Panc1 (cell line): ENCODE data around the gene RPL36. TPM values are rescaled to one million over a fixed set of nuclear protein-coding genes. Genes with fewer than 3 reads are reported as not detected.

ENCODE experiments used
- ATAC-seq: fragments of 200-7000 bp; cut with Tn5 transposase; 2 replicates; pipeline ENCODE4 v1.9.1; 2020; ENCODE audit warnings: mild to moderate bottlenecking, moderate library complexity
- BruUV-seq: library from RNA; stranded (reverse); fragments of 400-500 nt; replicated peaks from 2 replicates; lab custom pipeline; 2021; lab: Mats Ljungman, UMichigan
- CTCF ChIA-PET: fragments of 300-600 bp; sonication (Branson Sonifier 250); formaldehyde crosslinking; loops from one replicate; lab custom pipeline; 2022; ENCODE audit warnings: antibody characterized with exemption; lab: Charles Lee
- POLR2A ChIA-PET: fragments of 300-600 bp; sonication (Branson Sonifier 250); formaldehyde crosslinking; loops from one replicate; lab custom pipeline; 2022; ENCODE audit warnings: antibody characterized with exemption; lab: Charles Lee
- DNase-seq: peaks from one replicate; pipeline ENCODE4 v3.0.0-alpha.2; 2010; ENCODE audit warnings: low read depth, low spot score
- H3K27ac ChIP-seq: 2 replicates; pipeline ENCODE4 v1.5.1; 2011; ENCODE audit warnings: mild to moderate bottlenecking, low read length, inconsistent platforms
- H3K27me3 ChIP-seq: fragments of 200-500 bp; sonication (Bioruptor generic); 2 replicates; pipeline ENCODE4 v1.6.0; 2014; ENCODE audit warnings: low read length, inconsistent platforms; ENCODE audit not compliant: control insufficient read depth, insufficient read depth
- H3K36me3 ChIP-seq: fragments of 200-500 bp; sonication (Bioruptor generic); 2 replicates; pipeline ENCODE4 v1.5.1; 2014; ENCODE audit warnings: inconsistent platforms, mild to moderate bottlenecking, low read length, moderate library complexity; ENCODE audit not compliant: control insufficient read depth, insufficient read depth
- H3K4me1 ChIP-seq: 2 replicates; pipeline ENCODE4 v1.5.1; 2011; ENCODE audit warnings: inconsistent platforms, mild to moderate bottlenecking, low read length, moderate library complexity; ENCODE audit not compliant: control insufficient read depth, insufficient read depth
- H3K4me3 ChIP-seq, 2 experiments: 2 replicates each; pipeline ENCODE4 v1.5.1; 2011 to 2012; ENCODE audit warnings: low read depth in 2 of 2, low read length in 2 of 2, mild to moderate bottlenecking in 2 of 2, inconsistent platforms in 1 of 2, moderate library complexity in 1 of 2
- H3K9me3 ChIP-seq: fragments of 200-500 bp; sonication (Bioruptor generic); 2 replicates; pipeline ENCODE4 v1.5.1; 2014; ENCODE audit warnings: low read depth, mild to moderate bottlenecking, inconsistent platforms, low read length, moderate library complexity; ENCODE audit not compliant: control insufficient read depth, insufficient read depth
- POLR2AphosphoS5 ChIP-seq: IDR thresholded peaks from 2 replicates; pipeline ENCODE4 v1.6.1; 2012; ENCODE audit warnings: mild to moderate bottlenecking, low read depth, low read length, moderate library complexity
- SIN3A ChIP-seq: IDR thresholded peaks from 2 replicates; pipeline ENCODE4 v1.6.1; 2012; ENCODE audit warnings: low read depth, mild to moderate bottlenecking, low read length, moderate library complexity, borderline replicate concordance; ENCODE audit not compliant: insufficient read depth
- TCF7L2 ChIP-seq: IDR thresholded peaks from 2 replicates; pipeline ENCODE4 v1.6.1; 2011; ENCODE audit warnings: mild to moderate bottlenecking, low read depth, low read length, inconsistent platforms
- in situ Hi-C: cut with HindIII; loops from 2 replicates; pipeline ENCODE4 v1.10.0; 2016; ENCODE audit warnings: low sequenced_read_pairs, low pct_unique_long_range_greater_than_20kb
- intact Hi-C: fragments of 100-400 bp; cut with micrococcal nuclease; formaldehyde crosslinking; loops from one replicate; pipeline ENCODE4 v1.10.0; 2022; ENCODE audit not compliant: unreplicated experiment
- total RNA-seq: library from RNA; stranded (reverse); gene quantifications from one replicate; pipeline ENCODE4 v1.2.1, GENCODE V29; 2021; ENCODE audit not compliant: unreplicated experiment
- TF ChIP-seq, protein P1 (sequence below), 2 experiments: IDR thresholded peaks; 2 replicates each; pipeline ENCODE4 v1.6.1; 2011 to 2012; ENCODE audit warnings: low read depth in 2 of 2, control low read depth in 1 of 2, low read length in 1 of 2, mild to moderate bottlenecking in 1 of 2, moderate library complexity in 1 of 2; ENCODE audit not compliant: insufficient read depth in 1 of 2
- TF ChIP-seq, protein P2 (sequence below): fragments of 450-650 bp; IDR thresholded peaks from 2 replicates; pipeline ENCODE4 v1.5.1; 2017; ENCODE audit warnings: mild to moderate bottlenecking

Gene RPL36
- total RNA-seq, 1 experiment from 2014 or later = 465 TPM

DNA sequence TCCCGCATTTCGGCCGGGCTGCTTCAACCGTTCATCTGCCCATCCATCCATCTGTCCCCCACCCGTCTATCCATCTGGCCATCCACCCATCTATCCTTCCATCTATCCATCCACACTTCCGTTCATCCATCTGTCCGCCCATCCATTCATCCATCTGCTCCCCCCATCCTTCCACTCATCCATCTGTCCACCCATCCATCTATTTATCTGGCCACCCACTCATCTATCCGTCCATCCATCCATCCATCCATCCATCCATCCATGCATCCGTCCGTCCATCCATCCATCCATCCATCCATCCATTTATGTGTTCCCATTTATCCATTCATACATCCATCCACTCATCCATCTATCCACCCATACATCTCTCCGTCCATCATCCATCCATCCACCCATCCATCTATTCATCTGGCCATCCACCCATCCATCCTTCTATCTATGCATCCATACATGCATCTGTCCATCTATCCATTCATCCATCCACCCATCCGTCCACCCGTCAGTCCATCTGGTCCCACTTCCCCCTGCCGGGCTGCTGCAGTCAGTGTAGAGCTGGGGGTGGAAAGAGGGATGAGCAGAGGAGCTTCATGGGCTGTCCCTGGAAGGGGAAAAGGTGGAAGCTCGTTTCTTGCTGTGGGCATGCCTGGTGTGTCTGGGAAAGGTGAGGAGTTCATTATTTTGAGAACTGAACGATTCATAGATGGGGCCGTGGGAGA lies 8.5 kb upstream of the RPL36 start:
- no peak overlapping the region for H3K27ac ChIP-seq
- CTCF ChIA-PET = no interaction called here

DNA sequence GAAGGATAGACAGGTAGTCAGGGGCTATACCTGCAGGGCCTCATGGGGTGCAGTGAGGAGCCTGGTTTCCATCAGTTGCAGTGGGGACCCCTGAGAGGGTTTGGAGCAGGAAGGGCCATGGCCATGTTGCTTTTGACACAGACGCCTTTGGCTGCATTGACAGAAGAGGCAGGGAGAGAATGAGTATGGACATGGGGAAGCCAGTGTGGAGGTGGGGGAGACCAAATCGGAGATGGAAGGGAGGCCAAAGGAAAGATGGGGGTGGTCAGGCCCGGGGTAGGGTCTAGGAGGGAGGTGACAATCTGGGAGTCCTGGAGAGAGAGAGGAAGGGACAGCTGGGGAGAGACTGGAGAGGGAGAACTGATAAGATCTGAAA lies 8.0 kb upstream of the RPL36 start:
- Histone ChIP-seq H3K4me3 (no peak overlapping the region), H3K27ac (no peak overlapping the region), H3K27me3 (no peaks in the 10 kb centered on the region), H3K4me1 (no peaks in the 10 kb centered on the region), H3K36me3 (peaks cover 5% of the 10 kb centered on the region; the same call in 1 of the 2 replicates), H3K9me3 (no peaks in the 10 kb centered on the region)
- no TSS peak for BruUV-seq
- intact Hi-C loops = no loop called here
- POLR2A ChIA-PET = no interaction called here
- in situ Hi-C loops = no loop called here
- TF ChIP-seq TCF7L2 = no peak
- TF ChIP-seq, protein P1, sequence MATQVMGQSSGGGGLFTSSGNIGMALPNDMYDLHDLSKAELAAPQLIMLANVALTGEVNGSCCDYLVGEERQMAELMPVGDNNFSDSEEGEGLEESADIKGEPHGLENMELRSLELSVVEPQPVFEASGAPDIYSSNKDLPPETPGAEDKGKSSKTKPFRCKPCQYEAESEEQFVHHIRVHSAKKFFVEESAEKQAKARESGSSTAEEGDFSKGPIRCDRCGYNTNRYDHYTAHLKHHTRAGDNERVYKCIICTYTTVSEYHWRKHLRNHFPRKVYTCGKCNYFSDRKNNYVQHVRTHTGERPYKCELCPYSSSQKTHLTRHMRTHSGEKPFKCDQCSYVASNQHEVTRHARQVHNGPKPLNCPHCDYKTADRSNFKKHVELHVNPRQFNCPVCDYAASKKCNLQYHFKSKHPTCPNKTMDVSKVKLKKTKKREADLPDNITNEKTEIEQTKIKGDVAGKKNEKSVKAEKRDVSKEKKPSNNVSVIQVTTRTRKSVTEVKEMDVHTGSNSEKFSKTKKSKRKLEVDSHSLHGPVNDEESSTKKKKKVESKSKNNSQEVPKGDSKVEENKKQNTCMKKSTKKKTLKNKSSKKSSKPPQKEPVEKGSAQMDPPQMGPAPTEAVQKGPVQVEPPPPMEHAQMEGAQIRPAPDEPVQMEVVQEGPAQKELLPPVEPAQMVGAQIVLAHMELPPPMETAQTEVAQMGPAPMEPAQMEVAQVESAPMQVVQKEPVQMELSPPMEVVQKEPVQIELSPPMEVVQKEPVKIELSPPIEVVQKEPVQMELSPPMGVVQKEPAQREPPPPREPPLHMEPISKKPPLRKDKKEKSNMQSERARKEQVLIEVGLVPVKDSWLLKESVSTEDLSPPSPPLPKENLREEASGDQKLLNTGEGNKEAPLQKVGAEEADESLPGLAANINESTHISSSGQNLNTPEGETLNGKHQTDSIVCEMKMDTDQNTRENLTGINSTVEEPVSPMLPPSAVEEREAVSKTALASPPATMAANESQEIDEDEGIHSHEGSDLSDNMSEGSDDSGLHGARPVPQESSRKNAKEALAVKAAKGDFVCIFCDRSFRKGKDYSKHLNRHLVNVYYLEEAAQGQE (IDR thresholded peaks at IDR 0.05; ENCODE audit: insufficient read depth in 1 of 2, low read depth in 2 of 2, low read length in 1 of 2) = no peak
- no peak for DNase-seq
- CTCF ChIA-PET = no interaction called here
- ATAC-seq = no peak

More for the DNA sequence above, 8.5 kb upstream of the RPL36 start:
- Histone ChIP-seq H3K4me1 (no peaks in the 10 kb centered on the region), H3K9me3 (no peaks in the 10 kb centered on the region), H3K27me3 (no peaks in the 10 kb centered on the region), H3K4me3 (peak overlapping the region; percentile 72 to 96), H3K36me3 (peaks cover 5% of the 10 kb centered on the region; the same call in 1 of the 2 replicates)
- no peak for TF ChIP-seq POLR2AphosphoS5
- TF ChIP-seq, protein P1 (IDR thresholded peaks at IDR 0.05; ENCODE audit: insufficient read depth in 1 of 2, low read depth in 2 of 2, low read length in 1 of 2) = no peak
- TF ChIP-seq, protein P2, sequence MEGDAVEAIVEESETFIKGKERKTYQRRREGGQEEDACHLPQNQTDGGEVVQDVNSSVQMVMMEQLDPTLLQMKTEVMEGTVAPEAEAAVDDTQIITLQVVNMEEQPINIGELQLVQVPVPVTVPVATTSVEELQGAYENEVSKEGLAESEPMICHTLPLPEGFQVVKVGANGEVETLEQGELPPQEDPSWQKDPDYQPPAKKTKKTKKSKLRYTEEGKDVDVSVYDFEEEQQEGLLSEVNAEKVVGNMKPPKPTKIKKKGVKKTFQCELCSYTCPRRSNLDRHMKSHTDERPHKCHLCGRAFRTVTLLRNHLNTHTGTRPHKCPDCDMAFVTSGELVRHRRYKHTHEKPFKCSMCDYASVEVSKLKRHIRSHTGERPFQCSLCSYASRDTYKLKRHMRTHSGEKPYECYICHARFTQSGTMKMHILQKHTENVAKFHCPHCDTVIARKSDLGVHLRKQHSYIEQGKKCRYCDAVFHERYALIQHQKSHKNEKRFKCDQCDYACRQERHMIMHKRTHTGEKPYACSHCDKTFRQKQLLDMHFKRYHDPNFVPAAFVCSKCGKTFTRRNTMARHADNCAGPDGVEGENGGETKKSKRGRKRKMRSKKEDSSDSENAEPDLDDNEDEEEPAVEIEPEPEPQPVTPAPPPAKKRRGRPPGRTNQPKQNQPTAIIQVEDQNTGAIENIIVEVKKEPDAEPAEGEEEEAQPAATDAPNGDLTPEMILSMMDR = no peak
- no peak for TF ChIP-seq TCF7L2
- TF ChIP-seq SIN3A = no peak
- POLR2A ChIA-PET = no interaction called here
- no peak for ATAC-seq
- TSS peak; percentile 55 for BruUV-seq
- intact Hi-C loops = no loop called here
- DNase-seq = no peak
- in situ Hi-C loops = no loop called here
